ENCODE data around the gene SENP1. TPM values are rescaled to one million over a fixed set of nuclear protein-coding genes. Genes with fewer than 3 reads are reported as not detected.

SENP1 gene
- polyA plus RNA-seq, 3 donors: 5.2 to 8.0 (median 6.0) TPM

- no peaks in the 10 kb centered on the region for H4K20me1 ChIP-seq (ENCODE audit: insufficient read depth, low read length)
- Mint-ChIP-seq H3K4me1 (peaks cover 21% of the 10 kb centered on the region), H3K27me3 (ENCODE audit: low read depth in 3 of 3) (peaks cover under 1 to 4% (median 2%) of the 10 kb centered on the region in 3 donors), H3K36me3 (peaks cover 0 to 2% of the 10 kb centered on the region in 2 donors), H3K4me3 (no peak overlapping the region), H3K9me3 (no peaks in the 10 kb centered on the region), H3K27ac (no peak overlapping the region)
- no peaks in the 10 kb centered on the region for H3K9me3 ChIP-seq (replicated peaks in 1 of 2; ENCODE audit: control insufficient read depth in 1 of 2, insufficient read depth in 1 of 2, low read length in 2 of 2)
- H3K27ac ChIP-seq (ENCODE audit: low read depth in 1 of 2, low read length in 2 of 2): no peak overlapping the region
- intact Hi-C loops (cut with micrococcal nuclease): no loop called here
- H3K4me2 ChIP-seq (replicated peaks; ENCODE audit: extremely low read depth, low read length, poor library complexity, severe bottlenecking): peak overlapping the region; percentile 74
- H3K79me2 ChIP-seq (ENCODE audit: insufficient read depth, low read length): peaks cover 60% of the 10 kb centered on the region
- no peak overlapping the region for H2AFZ ChIP-seq (ENCODE audit: insufficient read depth, low read depth, low read length, poor library complexity, severe bottlenecking)
- peaks cover 0 to 5% of the 10 kb centered on the region in 2 donors for H3K36me3 ChIP-seq (replicated peaks in 1 of 2; ENCODE audit: control insufficient read depth in 1 of 2, insufficient read depth in 2 of 2, low read length in 2 of 2)
- no peak for DNase-seq
- H3K9ac ChIP-seq (ENCODE audit: insufficient read depth, low read length, poor library complexity, severe bottlenecking): no peak overlapping the region
- TF ChIP-seq, protein P1, sequence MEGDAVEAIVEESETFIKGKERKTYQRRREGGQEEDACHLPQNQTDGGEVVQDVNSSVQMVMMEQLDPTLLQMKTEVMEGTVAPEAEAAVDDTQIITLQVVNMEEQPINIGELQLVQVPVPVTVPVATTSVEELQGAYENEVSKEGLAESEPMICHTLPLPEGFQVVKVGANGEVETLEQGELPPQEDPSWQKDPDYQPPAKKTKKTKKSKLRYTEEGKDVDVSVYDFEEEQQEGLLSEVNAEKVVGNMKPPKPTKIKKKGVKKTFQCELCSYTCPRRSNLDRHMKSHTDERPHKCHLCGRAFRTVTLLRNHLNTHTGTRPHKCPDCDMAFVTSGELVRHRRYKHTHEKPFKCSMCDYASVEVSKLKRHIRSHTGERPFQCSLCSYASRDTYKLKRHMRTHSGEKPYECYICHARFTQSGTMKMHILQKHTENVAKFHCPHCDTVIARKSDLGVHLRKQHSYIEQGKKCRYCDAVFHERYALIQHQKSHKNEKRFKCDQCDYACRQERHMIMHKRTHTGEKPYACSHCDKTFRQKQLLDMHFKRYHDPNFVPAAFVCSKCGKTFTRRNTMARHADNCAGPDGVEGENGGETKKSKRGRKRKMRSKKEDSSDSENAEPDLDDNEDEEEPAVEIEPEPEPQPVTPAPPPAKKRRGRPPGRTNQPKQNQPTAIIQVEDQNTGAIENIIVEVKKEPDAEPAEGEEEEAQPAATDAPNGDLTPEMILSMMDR (IDR thresholded peaks at IDR 0.05): no peak
- H3K4me1 ChIP-seq (ENCODE audit: control insufficient read depth in 1 of 2, insufficient read depth in 2 of 2, low read length in 2 of 2): peaks cover 16 to 19% of the 10 kb centered on the region in 2 donors
- 80% methylated on average over 1 of the region's 4 CpGs for WGBS (ENCODE audit: insufficient coverage)
- H3K4me3 ChIP-seq (replicated peaks in 1 of 3; ENCODE audit: low read depth in 2 of 3, low read length in 3 of 3): peak overlapping the region in 1 of 3 experiments; percentile 88
- no peaks in the 10 kb centered on the region for H3K27me3 ChIP-seq (ENCODE audit: control insufficient read depth in 2 of 2, insufficient read depth in 2 of 2, low read length in 2 of 2)
Observed at GRCh38 chr12:48104531-48104930, 1.3 kb downstream of the SENP1 start.

- peaks cover 75 to 95% of the 10 kb centered on the region in 2 donors for H3K36me3 ChIP-seq (replicated peaks in 1 of 2; ENCODE audit: control insufficient read depth in 1 of 2, insufficient read depth in 2 of 2, low read length in 2 of 2)
- Mint-ChIP-seq H3K27ac (no peak overlapping the region), H3K4me1 (no peaks in the 10 kb centered on the region), H3K36me3 (peaks cover 51 to 77% of the 10 kb centered on the region in 2 donors), H3K4me3 (no peak overlapping the region), H3K9me3 (no peaks in the 10 kb centered on the region), H3K27me3 (ENCODE audit: low read depth in 3 of 3) (no peaks in the 10 kb centered on the region)
- TF ChIP-seq, protein P1 (IDR thresholded peaks at IDR 0.05): no peak
- no peak overlapping the region for H3K27ac ChIP-seq (ENCODE audit: low read depth in 1 of 2, low read length in 2 of 2)
- DNase-seq: no peak
- H3K79me2 ChIP-seq (ENCODE audit: insufficient read depth, low read length): no peaks in the 10 kb centered on the region
- H3K27me3 ChIP-seq (ENCODE audit: control insufficient read depth in 2 of 2, insufficient read depth in 2 of 2, low read length in 2 of 2): no peaks in the 10 kb centered on the region
- H3K4me1 ChIP-seq (ENCODE audit: control insufficient read depth in 1 of 2, insufficient read depth in 2 of 2, low read length in 2 of 2): no peaks in the 10 kb centered on the region
- H4K20me1 ChIP-seq (ENCODE audit: insufficient read depth, low read length): no peaks in the 10 kb centered on the region
- no peak overlapping the region for H3K4me2 ChIP-seq (replicated peaks; ENCODE audit: extremely low read depth, low read length, poor library complexity, severe bottlenecking)
- no peak overlapping the region for H3K4me3 ChIP-seq (replicated peaks in 1 of 3; ENCODE audit: low read depth in 2 of 3, low read length in 3 of 3)
- H3K9ac ChIP-seq (ENCODE audit: insufficient read depth, low read length, poor library complexity, severe bottlenecking): no peak overlapping the region
- no peak overlapping the region for H2AFZ ChIP-seq (ENCODE audit: insufficient read depth, low read depth, low read length, poor library complexity, severe bottlenecking)
- H3K9me3 ChIP-seq (replicated peaks in 1 of 2; ENCODE audit: control insufficient read depth in 1 of 2, insufficient read depth in 1 of 2, low read length in 2 of 2): no peaks in the 10 kb centered on the region
- intact Hi-C loops (cut with micrococcal nuclease): no loop called here
- no CpG with 5 or more reads among the region's 1 CpG for WGBS (ENCODE audit: insufficient coverage)
Observed at GRCh38 chr12:48092611-48093010, 13.3 kb downstream of the SENP1 start.

All from CD14-positive monocyte (primary cell).